Stimulated activated CD4-positive, alpha-beta T cell treated with anti-CD3 and anti-CD28 coated beads, Interleukin-4, amount 100 ng/mL, for 4 hours (primary cell): ENCODE measurements around the gene LTF.
"Not testable (repeated sequence)": the region's sequence is repeated elsewhere in the genome, so short reads cannot be mapped to it uniquely, and the experiment has no call there.

ENCODE experiments used
- DNase-seq, 2 experiments: peaks; one replicate each; pipeline ENCODE4 v3.0.0-alpha.2; 2020

LTF gene

DNA sequence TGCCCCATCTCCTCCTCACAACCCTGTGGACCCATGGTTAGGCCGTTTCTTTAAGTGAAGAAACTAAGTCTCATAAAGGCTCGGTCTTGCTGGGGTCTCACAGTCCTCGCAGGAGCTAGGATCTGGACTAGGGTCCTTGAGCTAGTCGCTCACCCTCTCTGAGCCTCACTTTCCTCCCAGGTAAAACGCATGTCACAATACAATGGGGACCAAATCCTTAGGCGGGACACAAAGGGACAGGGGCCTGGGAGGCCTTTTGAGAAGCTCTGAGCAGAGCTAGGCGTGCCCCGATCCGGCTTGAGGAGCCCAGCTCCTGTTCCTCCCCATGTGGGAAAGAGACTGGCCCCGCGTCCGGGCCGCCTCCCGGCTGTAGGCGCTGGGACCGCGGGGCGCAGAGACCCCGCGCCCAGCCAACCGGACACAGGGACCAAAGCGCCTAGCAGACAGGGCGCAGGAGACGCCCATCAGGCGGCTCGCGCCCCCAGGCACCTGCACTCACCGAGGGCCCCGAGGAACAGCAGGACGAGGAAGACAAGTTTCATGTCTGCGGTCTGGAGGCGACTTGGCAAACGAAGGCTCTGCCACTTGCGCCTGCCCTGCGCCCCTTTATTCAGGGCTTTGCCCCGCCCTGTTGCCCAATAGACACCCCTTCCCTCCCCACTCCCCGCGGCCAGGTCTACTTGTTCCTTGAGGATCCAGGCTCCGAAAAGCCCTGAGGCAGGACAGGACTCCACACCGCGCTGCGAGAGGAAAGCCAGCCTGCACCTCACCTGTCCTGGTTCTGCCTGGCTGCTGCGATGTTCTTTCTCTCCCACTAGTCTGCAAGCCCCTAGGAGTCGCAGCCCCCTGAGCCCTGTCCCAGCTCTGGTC is at the start of gene LTF:
Gene LTF, minus strand, starts transcription at position 580 of the 870 bp plus-strand sequence. Its CDS starts 38 bp downstream, at position 542.
- no peak for DNase-seq

DNA sequence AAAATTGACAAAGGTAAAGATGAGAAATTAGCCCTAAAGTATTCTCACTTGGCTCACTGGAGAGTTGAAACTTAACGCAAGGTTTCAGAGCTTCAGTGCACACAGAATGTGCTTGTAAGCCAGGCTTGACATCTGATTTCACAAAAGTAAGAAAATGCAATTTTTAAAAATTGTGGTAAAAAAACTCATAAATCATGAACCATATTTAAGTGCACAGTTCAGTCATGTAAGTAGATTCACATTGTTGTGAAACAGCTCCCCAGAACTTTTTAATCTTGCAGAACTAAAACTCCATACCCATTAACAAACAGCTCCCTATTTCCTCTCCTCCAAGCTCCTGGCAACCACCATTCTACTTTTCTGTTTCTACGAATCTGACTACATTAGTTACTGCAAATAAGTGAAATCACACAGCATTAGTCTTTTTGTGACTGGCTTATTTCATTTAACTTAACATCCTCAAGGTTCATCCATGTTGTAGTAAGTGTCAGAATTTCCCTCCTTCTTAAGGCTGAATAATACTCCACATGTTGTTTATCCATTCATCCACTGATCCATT is 47.6 kb upstream of the LTF start:
- no peak for DNase-seq

GRCh38 chr3:46509661-46510187 is 45.0 kb upstream of the LTF start:
- no peak for DNase-seq

GRCh38 chr3:46508850-46509591 is 44.3 kb upstream of the LTF start:
- no peak for DNase-seq

DNA sequence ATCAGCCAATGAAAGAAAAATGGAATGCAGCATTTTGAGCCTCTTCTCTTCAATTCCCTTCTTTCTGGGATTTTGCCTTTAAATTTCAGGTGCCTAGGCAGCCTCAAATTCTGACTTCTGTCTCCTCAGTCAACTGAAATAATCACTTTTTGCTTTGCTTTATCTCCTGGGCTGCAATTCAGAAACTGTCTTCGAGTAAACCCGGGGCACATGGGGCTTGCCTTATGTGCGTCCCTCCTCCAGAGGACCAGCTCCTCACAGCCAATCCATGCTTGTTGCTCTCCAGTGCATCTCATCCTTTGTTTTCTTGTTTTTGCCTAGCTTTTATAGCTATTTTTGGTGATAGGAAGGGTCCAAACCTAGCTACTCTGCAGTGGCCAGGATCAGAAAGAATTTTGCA is 41.8 kb upstream of the LTF start:
- DNase-seq = no peak

- DNase-seq = no peak
Measured at GRCh38 chr3:46505953-46506352, 41.2 kb upstream of the LTF start.

DNA sequence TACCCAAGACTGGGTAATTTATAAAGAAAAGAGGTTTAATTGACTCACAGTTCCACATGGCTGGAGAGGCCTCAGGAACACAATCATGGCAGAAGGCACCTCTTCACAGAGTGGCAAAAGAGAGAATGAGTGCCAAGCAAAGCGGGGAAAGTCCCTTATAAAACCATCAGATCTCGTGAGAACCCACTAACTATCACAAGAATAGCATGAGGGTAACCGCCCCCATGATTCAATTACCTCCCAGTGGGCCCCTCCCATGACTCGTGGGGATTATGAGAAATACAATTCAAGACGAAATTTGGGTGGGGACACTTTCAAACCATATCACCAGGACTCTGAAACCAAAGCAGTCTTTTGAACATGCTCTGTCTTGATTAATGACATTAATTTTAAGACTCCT is 40.1 kb upstream of the LTF start:
- DNase-seq = peak; percentile 21 to 55

- DNase-seq = no peak
Measured at GRCh38 chr3:46503200-46503874, 38.6 kb upstream of the LTF start.

DNA sequence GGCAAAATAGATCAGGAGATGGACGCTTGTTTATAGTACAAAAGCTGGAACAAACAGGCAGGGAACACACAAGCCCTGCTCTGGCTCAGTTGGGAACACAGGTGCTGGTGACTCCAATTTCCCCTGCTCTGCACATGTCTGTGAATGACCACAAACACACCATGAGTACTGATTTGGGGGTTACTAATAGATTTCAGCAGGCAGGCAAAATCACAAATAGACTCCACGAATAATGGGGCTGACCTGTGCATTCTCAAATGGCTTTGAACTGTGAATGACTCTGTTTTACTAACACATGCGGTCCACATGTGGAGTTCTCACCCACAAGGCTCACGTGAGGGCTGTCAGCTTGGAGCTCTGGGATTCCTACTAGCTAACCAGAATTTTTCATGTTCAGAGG is 37.0 kb upstream of the LTF start:
- DNase-seq = no peak

GRCh38 chr3:46500656-46501635 is 36.2 kb upstream of the LTF start:
- no peak for DNase-seq

DNA sequence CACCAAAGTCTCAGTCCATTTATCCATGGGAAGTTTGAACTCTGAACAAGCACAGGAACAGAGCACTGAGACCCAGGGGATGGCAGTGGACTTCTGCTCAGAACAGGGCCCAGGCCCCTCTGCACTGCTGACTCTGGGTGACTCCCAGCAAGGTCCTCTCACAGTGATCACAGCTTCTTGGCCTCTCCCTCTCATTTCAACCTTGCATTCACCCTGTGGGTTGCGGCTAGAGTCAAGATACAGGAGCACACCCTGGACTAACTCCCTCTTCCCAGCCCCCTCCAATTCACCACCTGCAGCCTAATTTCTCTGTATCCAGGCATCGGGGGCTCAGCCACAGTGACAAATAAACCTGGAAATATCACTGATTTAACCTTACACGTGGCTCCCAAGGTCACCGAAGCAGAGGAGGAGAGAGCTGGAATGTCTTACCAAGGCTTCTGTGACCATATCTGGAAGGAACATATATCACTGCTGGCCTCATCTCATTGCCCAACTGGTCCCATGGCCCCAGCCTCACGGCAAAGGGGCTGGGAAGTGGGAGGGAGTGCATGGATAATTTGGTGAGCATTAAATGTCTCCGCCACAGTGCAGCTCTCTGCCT is 34.3 kb upstream of the LTF start:
- DNase-seq = no peak

GRCh38 chr3:46497556-46498265 is 33.0 kb upstream of the LTF start, which contains the start of gene RTP3:
TSS of gene RTP3 (plus strand) at chr3:46497976. CDS start at chr3:46498063, 87 bp downstream.
- DNase-seq = no peak

GRCh38 chr3:46496746-46497555 is 32.2 kb upstream of the LTF start:
- peak; percentile 25 to 39 for DNase-seq

- DNase-seq = no peak
Measured at GRCh38 chr3:46495901-46496456, 31.3 kb upstream of the LTF start.

DNA sequence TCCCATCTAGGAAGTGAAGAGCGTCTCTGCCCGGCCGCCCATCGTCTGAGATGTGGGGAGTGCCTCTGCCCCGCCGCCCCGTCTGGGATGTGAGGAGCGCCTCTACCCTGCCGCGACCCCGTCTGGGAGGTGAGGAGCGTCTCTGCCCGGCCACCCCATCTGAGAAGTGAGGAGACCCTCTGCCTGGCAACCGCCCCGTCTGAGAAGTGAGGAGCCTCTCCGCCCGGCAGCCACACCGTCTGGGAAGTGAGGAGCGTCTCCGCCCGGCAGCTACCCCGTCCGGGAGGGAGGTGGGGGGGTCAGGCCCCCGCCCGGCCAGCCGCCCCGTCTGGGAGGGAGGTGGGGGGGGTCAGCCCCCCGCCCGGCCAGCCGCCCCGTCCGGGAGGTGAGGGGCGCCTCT is 29.8 kb upstream of the LTF start:
- not testable (repeated sequence) for DNase-seq

- no peak for DNase-seq
Measured at GRCh38 chr3:46492890-46493547, 28.3 kb upstream of the LTF start.

GRCh38 chr3:46491089-46492070 is 26.7 kb upstream of the LTF start:
- no peak for DNase-seq
